Germinal center (tissue), 1 donor: ENCODE data around the gene ADSL.
"Not testable (repeated sequence)": the region's sequence is repeated elsewhere in the genome, so short reads cannot be mapped to it uniquely, and the experiment has no call there.

ENCODE experiments used
- DNase-seq: peaks from one replicate; pipeline ENCODE4 v3.0.0; 2012; ENCODE audit warnings: mixed read lengths, low spot score

ADSL gene

DNA sequence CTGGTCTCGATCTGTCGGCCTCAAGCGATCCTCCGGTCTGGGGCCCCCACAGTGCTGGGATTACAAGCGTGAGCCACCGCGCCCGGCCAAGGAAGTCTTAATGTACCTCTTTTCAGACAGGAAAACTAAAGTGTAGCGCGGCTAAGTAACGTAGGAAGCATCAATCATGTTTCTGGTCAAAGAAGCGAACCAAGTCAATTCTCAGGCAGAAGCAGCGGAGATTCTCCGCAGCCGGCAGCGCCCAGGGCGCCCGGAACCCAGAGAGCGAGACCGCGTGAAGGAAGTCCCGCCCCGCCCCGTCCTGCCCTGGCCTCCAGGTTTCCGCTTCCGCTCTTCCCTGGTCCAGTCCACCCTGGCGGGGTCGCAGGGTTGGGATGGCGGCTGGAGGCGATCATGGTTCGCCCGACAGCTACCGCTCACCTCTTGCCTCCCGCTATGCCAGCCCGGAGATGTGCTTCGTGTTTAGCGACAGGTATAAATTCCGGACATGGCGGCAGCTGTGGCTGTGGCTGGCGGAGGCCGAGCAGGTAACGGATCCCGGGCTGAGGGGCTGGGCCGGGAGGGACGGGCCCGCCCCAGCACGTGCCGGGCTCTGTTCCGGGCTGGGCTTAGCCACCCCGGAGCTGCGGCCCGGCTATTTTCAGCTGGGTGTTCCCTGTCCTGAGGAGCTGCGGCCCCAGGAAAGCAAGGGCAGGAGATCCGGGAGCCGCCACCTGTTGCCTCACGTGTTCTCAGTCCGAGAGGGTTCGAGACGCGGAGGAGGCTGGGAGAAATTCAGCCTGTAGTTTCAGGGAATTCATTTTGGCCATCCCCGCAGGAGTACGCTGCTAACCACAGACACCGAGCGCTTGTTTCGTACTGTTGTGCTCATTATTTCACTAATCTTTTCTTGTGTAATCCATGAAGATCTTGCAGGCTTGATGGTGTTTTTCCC lies at the start of gene ADSL:
Gene ADSL (plus strand): TSS at position 316 of the 934 bp plus-strand sequence. CDS start 59 bp downstream, at position 375.
- peak; percentile 89 for DNase-seq

DNA sequence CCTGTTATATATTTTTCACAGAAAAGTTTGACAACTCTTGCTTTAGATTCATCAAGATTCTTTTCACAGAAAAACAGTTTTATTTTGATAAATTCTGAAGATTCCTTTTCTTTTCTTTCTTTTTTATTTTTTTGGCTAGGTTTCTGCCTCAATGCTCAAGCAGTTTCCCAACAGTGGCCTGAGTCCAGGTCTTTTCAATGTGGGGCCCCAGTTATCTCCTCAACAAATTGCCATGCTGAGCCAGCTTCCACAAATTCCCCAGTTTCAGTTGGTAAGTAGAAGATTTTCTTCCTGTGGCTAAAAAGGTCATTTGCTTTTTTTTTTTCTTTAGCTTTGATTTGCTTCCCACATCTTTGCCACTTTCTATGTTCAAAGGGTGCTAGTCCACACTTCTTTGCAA lies 46.0 kb upstream of the ADSL start:
- no peak for DNase-seq

DNA sequence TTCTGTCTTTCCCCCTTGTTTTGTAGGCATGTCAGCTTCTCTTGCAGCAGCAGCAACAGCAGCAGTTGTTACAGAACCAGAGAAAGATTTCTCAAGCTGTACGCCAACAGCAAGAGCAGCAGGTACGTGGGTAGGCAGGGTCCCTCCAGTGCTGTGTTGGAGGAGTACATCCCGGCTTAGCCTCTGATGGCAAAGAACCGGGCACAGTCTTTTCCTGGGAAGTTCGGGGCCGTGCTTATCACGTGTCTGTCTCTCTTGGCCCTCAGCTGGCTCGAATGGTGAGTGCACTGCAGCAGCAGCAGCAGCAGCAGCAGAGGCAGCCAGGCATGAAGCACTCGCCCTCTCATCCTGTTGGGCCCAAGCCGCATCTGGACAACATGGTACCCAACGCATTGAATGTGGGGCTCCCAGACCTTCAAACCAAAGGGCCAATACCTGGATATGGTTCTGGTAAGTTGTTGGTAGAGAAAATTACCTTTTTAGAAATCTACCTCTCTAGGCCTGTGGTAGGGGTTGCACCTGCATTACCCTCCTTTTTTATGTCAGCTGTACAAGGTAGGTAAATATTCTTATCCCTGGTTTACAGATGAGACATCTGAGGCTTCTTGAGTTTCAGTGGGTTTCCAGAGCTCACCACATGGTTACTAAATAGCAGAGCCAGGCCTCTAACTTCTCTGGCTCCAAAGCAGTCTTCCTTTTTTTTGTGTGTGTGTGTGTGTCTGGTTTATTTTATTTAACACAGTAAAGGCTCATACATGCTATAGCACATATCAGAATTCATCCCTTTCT lies 45.2 kb upstream of the ADSL start:
- DNase-seq, result no peak

GRCh38 chr22:40302149-40302548 lies 44.2 kb upstream of the ADSL start:
- DNase-seq, result no peak

DNA sequence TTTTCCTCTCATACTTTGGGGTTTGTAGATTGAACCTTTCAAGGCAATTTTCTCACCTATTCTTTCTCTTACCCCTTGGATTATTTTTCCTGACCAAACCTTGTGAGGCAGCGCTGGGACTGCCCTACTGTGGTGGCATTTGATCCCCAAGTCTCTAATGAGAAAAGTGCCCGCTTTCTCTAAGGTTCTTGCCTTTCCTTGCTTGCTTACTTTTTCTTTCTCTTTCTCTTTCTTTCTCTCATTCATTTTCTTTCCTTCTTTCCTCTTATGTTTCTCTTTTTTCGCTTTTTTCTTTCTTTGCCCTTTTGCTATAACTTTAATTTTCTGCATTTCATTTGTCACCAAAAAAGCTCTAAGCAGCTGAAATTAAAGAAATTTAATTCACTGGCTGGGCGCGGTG lies 40.7 kb upstream of the ADSL start:
- DNase-seq, result no peak

DNA sequence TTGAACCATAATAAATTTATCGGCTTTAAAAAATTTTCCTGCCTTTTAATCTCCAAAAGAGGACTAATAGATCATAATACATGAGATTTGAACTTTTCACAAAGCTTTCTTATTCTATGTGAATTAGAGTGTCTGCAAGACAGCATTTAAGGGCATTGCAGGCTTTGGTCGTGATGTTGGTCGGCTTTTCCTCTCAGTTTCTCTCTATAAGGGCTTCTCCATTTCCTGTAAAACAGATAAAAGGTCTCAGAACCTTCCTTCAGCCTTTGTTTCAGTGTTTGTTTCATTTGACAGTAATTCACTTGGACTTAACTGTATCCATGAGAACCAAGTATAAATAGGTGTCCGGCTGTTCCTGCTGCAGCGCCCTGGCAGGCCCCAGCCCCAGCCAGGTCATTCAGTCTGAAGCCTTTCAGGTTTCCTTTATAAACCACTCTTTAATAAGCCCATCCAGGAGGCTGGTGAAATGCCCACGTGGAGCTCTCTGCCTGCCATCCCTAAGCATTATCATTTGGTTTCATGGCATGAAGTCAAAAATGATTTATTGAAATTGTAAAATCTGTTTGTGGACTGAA lies 37.2 kb upstream of the ADSL start:
- DNase-seq, result no peak

- no peak for DNase-seq
These were observed 36.7 kb upstream of the ADSL start for GRCh38 chr22:40309631-40310030.

- no peak for DNase-seq
These were observed 36.1 kb upstream of the ADSL start for GRCh38 chr22:40310081-40310767.

GRCh38 chr22:40310768-40311120 lies 35.6 kb upstream of the ADSL start:
- DNase-seq, result no peak

- DNase-seq, result not testable (repeated sequence)
These were observed 34.7 kb upstream of the ADSL start for GRCh38 chr22:40311646-40312045.

DNA sequence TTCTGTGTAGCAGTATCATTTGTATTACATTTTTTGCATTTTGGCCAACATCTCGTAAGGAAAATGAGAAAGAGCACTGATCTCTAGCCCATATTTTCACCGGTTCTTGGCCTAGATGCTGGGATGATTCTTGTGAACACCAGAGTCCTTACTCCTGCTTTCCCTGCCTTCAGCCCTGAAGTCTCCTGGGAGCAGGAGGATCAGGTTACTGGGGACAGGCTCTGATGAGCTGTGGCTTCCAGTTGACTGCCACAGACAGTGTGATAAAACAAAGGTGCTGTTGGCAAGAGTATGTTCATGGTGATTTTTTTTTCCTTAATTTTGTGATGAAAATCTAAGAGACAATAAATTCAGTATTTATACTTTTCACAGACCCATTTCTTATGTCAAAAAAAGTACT lies 34.2 kb upstream of the ADSL start:
- no peak for DNase-seq

DNA sequence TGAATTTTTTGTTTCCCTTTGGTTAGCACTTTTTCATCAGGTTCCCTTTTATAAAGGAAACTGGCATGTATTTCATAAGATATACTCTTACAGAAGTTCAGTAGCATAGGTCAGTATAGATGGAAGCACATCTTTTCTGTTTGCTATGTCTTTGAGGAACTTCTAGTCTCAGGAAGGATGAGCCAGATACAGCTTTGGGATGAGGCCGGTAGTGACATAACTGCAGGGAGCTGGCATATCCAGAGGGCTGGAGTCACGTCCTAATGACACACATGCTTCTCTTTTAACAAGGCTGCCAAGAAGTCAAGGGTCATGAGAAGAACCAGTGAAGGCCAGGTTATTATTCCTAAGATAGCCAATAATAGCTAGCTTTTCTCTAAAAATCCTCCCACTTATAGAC lies 33.3 kb upstream of the ADSL start:
- DNase-seq, result no peak

DNA sequence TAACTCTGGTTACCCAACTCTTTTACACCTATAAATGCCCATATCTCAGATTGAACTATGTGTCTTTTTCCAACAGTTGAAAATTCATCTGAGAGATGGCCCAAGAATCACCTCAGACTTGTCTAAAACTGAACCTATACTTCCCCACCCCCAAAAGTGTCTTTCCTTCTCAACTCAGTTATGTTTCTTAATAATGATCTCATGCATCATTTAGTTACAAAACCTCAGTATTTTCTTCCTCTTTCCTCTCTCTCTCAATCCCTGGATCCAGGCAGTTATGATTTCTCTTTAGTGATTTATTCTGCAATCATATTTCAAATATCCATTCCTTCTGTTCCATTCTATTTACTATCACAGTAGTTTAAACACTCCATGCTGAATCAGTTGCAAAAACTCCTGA lies 32.3 kb upstream of the ADSL start:
- DNase-seq, result no peak

- no peak for DNase-seq
These were observed 25.6 kb upstream of the ADSL start for GRCh38 chr22:40320687-40321086.

- no peak for DNase-seq
These were observed 24.3 kb upstream of the ADSL start for GRCh38 chr22:40322021-40322420.

GRCh38 chr22:40322818-40323447 lies 23.4 kb upstream of the ADSL start:
- DNase-seq, result no peak

DNA sequence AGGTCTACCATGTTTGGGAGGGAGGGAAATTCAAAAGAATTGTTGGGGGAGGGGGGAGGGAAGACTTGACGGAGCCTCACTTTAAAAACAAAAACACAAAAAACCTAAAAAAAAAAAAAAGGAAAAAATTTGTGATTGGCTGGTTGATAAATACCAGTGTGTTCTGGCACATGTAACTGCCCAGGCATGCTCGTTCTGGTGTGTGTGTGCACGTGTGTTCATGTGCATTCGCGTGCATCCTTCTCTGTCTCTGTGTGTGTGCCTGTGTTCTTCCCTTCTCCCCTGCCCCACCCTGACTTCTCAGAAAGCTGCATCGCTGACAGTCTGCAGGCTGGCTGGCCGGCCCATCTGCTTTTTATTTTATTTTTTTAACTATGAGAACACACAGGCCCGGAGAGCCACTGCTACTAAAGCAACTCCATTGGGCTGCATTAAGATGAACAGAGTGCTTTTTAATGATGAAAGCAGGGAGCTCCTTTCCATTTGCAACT lies 22.6 kb upstream of the ADSL start:
- DNase-seq, result no peak

GRCh38 chr22:40324468-40325305 lies 21.6 kb upstream of the ADSL start:
- no peak for DNase-seq

- no peak for DNase-seq
These were observed 21.0 kb upstream of the ADSL start for GRCh38 chr22:40325315-40325714.

GRCh38 chr22:40326905-40327735 lies 19.2 kb upstream of the ADSL start:
- no peak for DNase-seq
